ENCODE results near the gene VWA8. TPM values are rescaled to one million over a fixed set of nuclear protein-coding genes. Genes with fewer than 3 reads are reported as not detected.
A peak's percentile ranks its signal among the peaks of the same experiment; 100 is the strongest.

Gene VWA8
- total and polyA plus RNA-seq, 2 of the 13 experiments (the other 11 are each of a cell fraction or from before 2014, with no cell fraction given), result 9.1 to 17.3 TPM

DNA sequence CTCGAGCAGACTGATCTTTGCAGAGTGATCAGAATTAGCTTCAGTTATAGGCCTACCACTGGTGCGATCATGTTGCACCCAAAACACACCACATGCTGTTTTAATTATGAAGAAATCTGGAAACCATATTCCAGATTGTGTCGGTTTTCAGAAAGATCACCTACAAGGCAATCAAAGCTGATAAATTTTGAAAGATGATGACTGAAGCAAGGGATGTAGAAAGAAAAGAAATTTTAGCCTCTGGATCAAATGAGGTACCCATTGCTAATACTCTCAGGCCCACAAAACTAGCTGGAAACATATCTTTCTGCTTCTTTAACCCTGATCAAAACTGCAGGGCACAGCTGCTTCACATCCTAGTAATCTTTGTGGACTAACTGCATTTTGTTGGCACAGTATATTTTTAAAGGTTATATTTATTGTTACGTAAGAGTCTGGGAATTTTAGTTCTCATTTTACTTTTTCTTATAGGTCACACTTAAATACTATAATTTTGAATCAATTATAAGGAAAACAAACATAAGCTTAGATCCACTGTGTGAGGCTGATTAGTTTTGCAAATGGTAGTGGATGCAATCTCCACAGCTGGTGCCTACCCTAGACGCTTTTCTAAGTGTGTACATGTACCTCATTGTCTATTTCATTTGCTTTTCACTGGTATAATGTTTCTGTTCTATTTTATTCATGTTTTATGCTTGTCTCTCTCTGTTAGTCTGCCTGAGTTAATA is 352.6 kb downstream of the VWA8 start:
- no peak overlapping the region for H3K27ac ChIP-seq (ENCODE audit: extremely low read length, insufficient read depth, low read length)
- no peaks in the 10 kb centered on the region for H3K9me3 ChIP-seq (ENCODE audit: low read length)
- in situ Hi-C loops (cut with HindIII; ENCODE audit: extremely low pct_ligation_motif_present, low pct_unique_long_range_greater_than_20kb), result loop anchor here (5.0 kb wide), 1 partner anchor 39 kb away; no protein-coding TSS in a partner anchor
- DNase-seq (ENCODE audit: low spot score) (no peak), FAIRE-seq (no peak), ATAC-seq (no peak)
- H3K9ac ChIP-seq (ENCODE audit: insufficient read depth, low read depth, low read length), result no peak overlapping the region
- intact Hi-C loops (cut with micrococcal nuclease; ENCODE audit: unreplicated experiment), result no loop called here
- ChIA-PET POLR2A (no interaction called here), CTCF (ENCODE audit: low intra/inter-chr PET ratio, low total read pairs) (no interaction called here)
- no peaks in the 10 kb centered on the region for H3K27me3 ChIP-seq (ENCODE audit: control insufficient read depth in 1 of 2, insufficient read depth in 2 of 2, low read length in 2 of 2)
- no peaks in the 10 kb centered on the region for H3K79me2 ChIP-seq (ENCODE audit: insufficient read depth, low read length)
- no peak overlapping the region for H3K4me3 ChIP-seq (replicated peaks in 1 of 3; ENCODE audit: insufficient read depth in 1 of 3, low read depth in 2 of 3, low read length in 3 of 3)
- H4K20me1 ChIP-seq (ENCODE audit: insufficient read depth, low read length), result no peaks in the 10 kb centered on the region
- 96% methylated on average over 5 of the region's 5 CpGs for WGBS (ENCODE audit: low lambda C conversion rate)
- peaks cover 0 to 8% of the 10 kb centered on the region in 2 experiments; a peak in 4 of 5 replicates for H3K36me3 ChIP-seq (replicated peaks in 1 of 2; ENCODE audit: control insufficient read depth in 1 of 2, insufficient read depth in 2 of 2, low read length in 2 of 2)
- TF ChIP-seq U2AF1 (optimal IDR thresholded peaks at IDR 0.05; ENCODE audit: low read depth, low read length) (no peak), U2AF2 (IDR thresholded peaks at IDR 0.05; ENCODE audit: low read depth, low read length) (no peak), SIX1 (CRISPR knock-in tag; IDR thresholded peaks at IDR 0.05; ENCODE audit: borderline replicate concordance) (no peak), ZFP82 (CRISPR knock-in tag; IDR thresholded peaks at IDR 0.05; ENCODE audit: borderline replicate concordance) (no peak), TEAD3 (CRISPR knock-in tag; optimal IDR thresholded peaks at IDR 0.05; ENCODE audit: borderline replicate concordance) (no peak), NCOA2 (CRISPR knock-in tag; IDR thresholded peaks at IDR 0.05) (no peak), ZNF761 (CRISPR knock-in tag; conservative IDR thresholded peaks at IDR 0.05) (no peak), RARG (CRISPR knock-in tag; IDR thresholded peaks at IDR 0.05; ENCODE audit: low read depth) (no peak)
- no TSS peak for BruUV-seq (replicated peaks)
- H2AFZ ChIP-seq (ENCODE audit: low read length), result no peak overlapping the region
- H3K4me2 ChIP-seq (ENCODE audit: low read depth, low read length), result no peak overlapping the region
- H3K4me1 ChIP-seq (ENCODE audit: insufficient read depth, low read length), result peaks cover 49% of the 10 kb centered on the region

DNA sequence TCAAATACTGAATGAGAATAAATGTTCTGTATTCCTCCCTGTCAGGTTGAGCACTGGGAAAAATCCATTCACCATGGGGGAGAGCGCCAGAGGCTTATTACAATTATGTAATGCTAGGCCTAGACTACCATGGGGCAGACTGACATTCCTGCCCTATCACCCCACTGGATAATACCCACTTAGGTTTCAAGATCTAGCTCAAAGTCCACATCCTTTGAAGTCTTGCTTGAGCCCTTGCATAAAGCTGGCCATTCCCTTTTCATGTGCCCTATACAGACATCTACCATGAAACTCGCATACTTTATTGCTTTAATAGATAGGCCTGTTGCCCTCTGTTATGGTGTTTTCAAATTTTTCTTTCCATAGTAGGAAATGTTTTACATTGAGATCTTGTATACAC is 354.3 kb downstream of the VWA8 start:
- in situ Hi-C loops (cut with HindIII; ENCODE audit: extremely low pct_ligation_motif_present, low pct_unique_long_range_greater_than_20kb), result loop anchor here (5.0 kb wide), 1 partner anchor 41 kb away; no protein-coding TSS in a partner anchor
- no peak overlapping the region for H3K4me3 ChIP-seq (replicated peaks in 1 of 3; ENCODE audit: insufficient read depth in 1 of 3, low read depth in 2 of 3, low read length in 3 of 3)
- DNase-seq (ENCODE audit: low spot score), result peak; percentile 95
- 76% methylated on average over 2 of the region's 2 CpGs for WGBS (ENCODE audit: low lambda C conversion rate)
- H3K36me3 ChIP-seq (replicated peaks in 1 of 2; ENCODE audit: control insufficient read depth in 1 of 2, insufficient read depth in 2 of 2, low read length in 2 of 2), result peaks cover 0 to 8% of the 10 kb centered on the region in 2 experiments; a peak in 4 of 5 replicates
- H3K27ac ChIP-seq (ENCODE audit: extremely low read length, insufficient read depth, low read length), result peak overlapping the region; percentile 44
- H3K27me3 ChIP-seq (ENCODE audit: control insufficient read depth in 1 of 2, insufficient read depth in 2 of 2, low read length in 2 of 2), result no peaks in the 10 kb centered on the region
- BruUV-seq (replicated peaks), result no TSS peak
- POLR2A ChIA-PET, result interaction anchor here (1.0 to 2.1 kb wide), 7 partner anchors 9 to 46 kb away, joined by 3 to 11 read pairs (median 4); no protein-coding TSS in a partner anchor
- H3K4me2 ChIP-seq (ENCODE audit: low read depth, low read length), result no peak overlapping the region
- peaks cover 41% of the 10 kb centered on the region for H3K4me1 ChIP-seq (ENCODE audit: insufficient read depth, low read length)
- no peaks in the 10 kb centered on the region for H4K20me1 ChIP-seq (ENCODE audit: insufficient read depth, low read length)
- no peak overlapping the region for H3K9ac ChIP-seq (ENCODE audit: insufficient read depth, low read depth, low read length)
- no peak overlapping the region for H2AFZ ChIP-seq (ENCODE audit: low read length)
- CTCF ChIA-PET (ENCODE audit: low intra/inter-chr PET ratio, low total read pairs), result no interaction called here
- ATAC-seq, result peak; percentile 90
- H3K9me3 ChIP-seq (ENCODE audit: low read length), result no peaks in the 10 kb centered on the region
- no peaks in the 10 kb centered on the region for H3K79me2 ChIP-seq (ENCODE audit: insufficient read depth, low read length)
- FAIRE-seq, result peak; percentile 76
- intact Hi-C loops (cut with micrococcal nuclease; ENCODE audit: unreplicated experiment), result loop anchor here (2.0 kb wide), 1 partner anchor 42 kb away; no protein-coding TSS in a partner anchor
- TF ChIP-seq EP300 (IDR thresholded peaks at IDR 0.05; ENCODE audit: low read depth in 2 of 2, low read length in 2 of 2), result peak in 1 of 2 experiments; percentile 86; a peak in 2 of 4 replicates
- peak; percentile 78; the same call in 1 of the 2 replicates for TF ChIP-seq EP300 (CRISPR knock-in tag; IDR thresholded peaks at IDR 0.05; ENCODE audit: borderline replicate concordance)
- TF ChIP-seq ZFP36L2 (CRISPR knock-in tag; IDR thresholded peaks at IDR 0.05), result no peak
- no peak for TF ChIP-seq NR1H2 (CRISPR knock-in tag; IDR thresholded peaks at IDR 0.05; ENCODE audit: borderline replicate concordance, low read depth)
- TF ChIP-seq, protein P1, sequence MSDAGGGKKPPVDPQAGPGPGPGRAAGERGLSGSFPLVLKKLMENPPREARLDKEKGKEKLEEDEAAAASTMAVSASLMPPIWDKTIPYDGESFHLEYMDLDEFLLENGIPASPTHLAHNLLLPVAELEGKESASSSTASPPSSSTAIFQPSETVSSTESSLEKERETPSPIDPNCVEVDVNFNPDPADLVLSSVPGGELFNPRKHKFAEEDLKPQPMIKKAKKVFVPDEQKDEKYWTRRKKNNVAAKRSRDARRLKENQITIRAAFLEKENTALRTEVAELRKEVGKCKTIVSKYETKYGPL (CRISPR knock-in tag; IDR thresholded peaks at IDR 0.05), result no peak; the same call in 1 of the 2 replicates
- TF ChIP-seq RFX3 (CRISPR knock-in tag; IDR thresholded peaks at IDR 0.05), result no peak
- TF ChIP-seq YEATS2 (CRISPR knock-in tag; IDR thresholded peaks at IDR 0.05; ENCODE audit: borderline replicate concordance), result no peak
- TF ChIP-seq ZNF790 (CRISPR knock-in tag; IDR thresholded peaks at IDR 0.05; ENCODE audit: borderline replicate concordance), result no peak
- TF ChIP-seq, protein P2, sequence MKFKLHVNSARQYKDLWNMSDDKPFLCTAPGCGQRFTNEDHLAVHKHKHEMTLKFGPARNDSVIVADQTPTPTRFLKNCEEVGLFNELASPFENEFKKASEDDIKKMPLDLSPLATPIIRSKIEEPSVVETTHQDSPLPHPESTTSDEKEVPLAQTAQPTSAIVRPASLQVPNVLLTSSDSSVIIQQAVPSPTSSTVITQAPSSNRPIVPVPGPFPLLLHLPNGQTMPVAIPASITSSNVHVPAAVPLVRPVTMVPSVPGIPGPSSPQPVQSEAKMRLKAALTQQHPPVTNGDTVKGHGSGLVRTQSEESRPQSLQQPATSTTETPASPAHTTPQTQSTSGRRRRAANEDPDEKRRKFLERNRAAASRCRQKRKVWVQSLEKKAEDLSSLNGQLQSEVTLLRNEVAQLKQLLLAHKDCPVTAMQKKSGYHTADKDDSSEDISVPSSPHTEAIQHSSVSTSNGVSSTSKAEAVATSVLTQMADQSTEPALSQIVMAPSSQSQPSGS (CRISPR knock-in tag; IDR thresholded peaks at IDR 0.05), result peak; percentile 37; the same call in 1 of the 2 replicates
